Caco-2 (cell line): Measurements from ENCODE around the gene COX7A2. TPM values are rescaled to one million over a fixed set of nuclear protein-coding genes. Genes with fewer than 3 reads are reported as not detected.

Source experiments
- BruUV-seq: library from RNA; stranded (reverse); fragments of 400-500 nt; replicated peaks from 2 replicates; lab custom pipeline; 2021; lab: Mats Ljungman, UMichigan
- CTCF ChIA-PET: fragments of 300-600 bp; sonication (Branson Sonifier 250); formaldehyde crosslinking; loops from one replicate; lab custom pipeline; 2022; ENCODE audit warnings: antibody characterized with exemption; lab: Charles Lee
- POLR2A ChIA-PET: fragments of 300-600 bp; sonication (Branson Sonifier 250); formaldehyde crosslinking; loops from one replicate; lab custom pipeline; 2022; ENCODE audit warnings: antibody characterized with exemption; lab: Charles Lee
- DNase-seq, 2 experiments: peaks; one replicate each; pipeline versions ENCODE4 v3.0.0 to v3.0.0-alpha.2; 2020 to 2022
- H3K27me3 ChIP-seq: replicated peaks from 2 replicates; pipeline ENCODE4 v1.6.0; 2011; ENCODE audit warnings: low read length; ENCODE audit not compliant: control insufficient read depth, insufficient read depth
- H3K36me3 ChIP-seq: 2 replicates; pipeline ENCODE4 v1.5.1; 2011; ENCODE audit warnings: low read length; ENCODE audit not compliant: control insufficient read depth, insufficient read depth
- H3K4me1 ChIP-seq: fragments of 250-450 bp; sonication (Bioruptor Pico); 2 replicates; pipeline ENCODE4 v1.5.1; 2020; ENCODE audit warnings: mild to moderate bottlenecking
- H3K4me3 ChIP-seq: 2 replicates; pipeline ENCODE4 v1.5.1; 2011; ENCODE audit warnings: low read depth, mild to moderate bottlenecking, control low read depth, low read length
- H3K9me3 ChIP-seq: fragments of 250-450 bp; sonication (Bioruptor Pico); 2 replicates; pipeline ENCODE4 v1.5.1; 2020; ENCODE audit warnings: mild to moderate bottlenecking, moderate library complexity
- H3K27ac Mint-ChIP-seq: one replicate; pipeline ENCODE4 v1.8.0; 2022; ENCODE audit warnings: mixed read lengths; ENCODE audit not compliant: unreplicated experiment
- H3K27me3 Mint-ChIP-seq: one replicate; pipeline ENCODE4 v1.8.0; 2022; ENCODE audit warnings: mixed read lengths; ENCODE audit not compliant: insufficient read depth, unreplicated experiment
- H3K36me3 Mint-ChIP-seq: one replicate; pipeline ENCODE4 v1.8.0; 2022; ENCODE audit warnings: mild to moderate bottlenecking, mixed read lengths; ENCODE audit not compliant: insufficient read depth, unreplicated experiment
- H3K4me1 Mint-ChIP-seq: one replicate; pipeline ENCODE4 v1.8.0; 2022; ENCODE audit warnings: low read depth, mixed read lengths; ENCODE audit not compliant: unreplicated experiment
- H3K4me3 Mint-ChIP-seq: one replicate; pipeline ENCODE4 v1.8.0; 2022; ENCODE audit warnings: mild to moderate bottlenecking, moderate library complexity, mixed read lengths; ENCODE audit not compliant: unreplicated experiment
- H3K9me3 Mint-ChIP-seq: one replicate; pipeline ENCODE4 v1.8.0; 2022; ENCODE audit warnings: mixed read lengths; ENCODE audit not compliant: unreplicated experiment
- intact Hi-C: fragments of 100-400 bp; cut with micrococcal nuclease; formaldehyde crosslinking; loops from one replicate; pipeline ENCODE4 v1.10.0; 2022; ENCODE audit not compliant: unreplicated experiment
- total RNA-seq: library from RNA; stranded (reverse); gene quantifications from 2 replicates; pipeline ENCODE4 v1.2.3, GENCODE V29; 2022
- TF ChIP-seq, protein P1 (sequence below), 2 experiments: fragments of 200-600 bp in 1 of 2; IDR thresholded peaks; 1 replicate in 1 of 2; 2 replicates in 1 of 2; pipeline versions ENCODE4 v1.5.1 to v1.8.0; 2011 to 2022; ENCODE audit warnings: antibody characterized with exemption in 1 of 2, control low read depth in 1 of 2, inconsistent platforms in 1 of 2, low read depth in 1 of 2, low read length in 1 of 2, mild to moderate bottlenecking in 1 of 2, moderate library complexity in 1 of 2; ENCODE audit not compliant: insufficient read depth in 1 of 2, severe bottlenecking in 1 of 2, unreplicated experiment in 1 of 2

COX7A2 gene
- total RNA-seq, 1 experiment from 2014 or later = 381 TPM

GRCh38 chr6:75209184-75209723, 34.3 kb downstream of the COX7A2 start:
- no peaks in the 10 kb centered on the region for H3K9me3 Mint-ChIP-seq
- no peak overlapping the region for H3K4me3 ChIP-seq
- peaks cover 8% of the 10 kb centered on the region for H3K4me1 ChIP-seq
- peaks cover 8% of the 10 kb centered on the region for H3K4me1 Mint-ChIP-seq
- intact Hi-C loops = loop anchor here (1.0 to 10.0 kb wide), 12 partner anchors 21 to 1532 kb away; no protein-coding TSS in a partner anchor
- H3K36me3 Mint-ChIP-seq = peaks cover 6% of the 10 kb centered on the region
- no peak overlapping the region for H3K27ac Mint-ChIP-seq
- TF ChIP-seq, protein P1, sequence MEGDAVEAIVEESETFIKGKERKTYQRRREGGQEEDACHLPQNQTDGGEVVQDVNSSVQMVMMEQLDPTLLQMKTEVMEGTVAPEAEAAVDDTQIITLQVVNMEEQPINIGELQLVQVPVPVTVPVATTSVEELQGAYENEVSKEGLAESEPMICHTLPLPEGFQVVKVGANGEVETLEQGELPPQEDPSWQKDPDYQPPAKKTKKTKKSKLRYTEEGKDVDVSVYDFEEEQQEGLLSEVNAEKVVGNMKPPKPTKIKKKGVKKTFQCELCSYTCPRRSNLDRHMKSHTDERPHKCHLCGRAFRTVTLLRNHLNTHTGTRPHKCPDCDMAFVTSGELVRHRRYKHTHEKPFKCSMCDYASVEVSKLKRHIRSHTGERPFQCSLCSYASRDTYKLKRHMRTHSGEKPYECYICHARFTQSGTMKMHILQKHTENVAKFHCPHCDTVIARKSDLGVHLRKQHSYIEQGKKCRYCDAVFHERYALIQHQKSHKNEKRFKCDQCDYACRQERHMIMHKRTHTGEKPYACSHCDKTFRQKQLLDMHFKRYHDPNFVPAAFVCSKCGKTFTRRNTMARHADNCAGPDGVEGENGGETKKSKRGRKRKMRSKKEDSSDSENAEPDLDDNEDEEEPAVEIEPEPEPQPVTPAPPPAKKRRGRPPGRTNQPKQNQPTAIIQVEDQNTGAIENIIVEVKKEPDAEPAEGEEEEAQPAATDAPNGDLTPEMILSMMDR (IDR thresholded peaks at IDR 0.05; ENCODE audit: insufficient read depth in 1 of 2, low read depth in 1 of 2, low read length in 1 of 2, severe bottlenecking in 1 of 2, unreplicated experiment in 1 of 2) = no peak
- H3K36me3 ChIP-seq = no peaks in the 10 kb centered on the region
- peak overlapping the region; percentile 12 for H3K4me3 Mint-ChIP-seq
- CTCF ChIA-PET = interaction anchor here (0.5 to 1.7 kb wide), 21 partner anchors 8 to 1961 kb away, joined by 3 to 12 read pairs (median 5); no protein-coding TSS in a partner anchor
- no peaks in the 10 kb centered on the region for H3K27me3 Mint-ChIP-seq
- BruUV-seq = no TSS peak
- POLR2A ChIA-PET = no interaction called here
- no peaks in the 10 kb centered on the region for H3K9me3 ChIP-seq
- no peaks in the 10 kb centered on the region for H3K27me3 ChIP-seq
- no peak for DNase-seq

DNA sequence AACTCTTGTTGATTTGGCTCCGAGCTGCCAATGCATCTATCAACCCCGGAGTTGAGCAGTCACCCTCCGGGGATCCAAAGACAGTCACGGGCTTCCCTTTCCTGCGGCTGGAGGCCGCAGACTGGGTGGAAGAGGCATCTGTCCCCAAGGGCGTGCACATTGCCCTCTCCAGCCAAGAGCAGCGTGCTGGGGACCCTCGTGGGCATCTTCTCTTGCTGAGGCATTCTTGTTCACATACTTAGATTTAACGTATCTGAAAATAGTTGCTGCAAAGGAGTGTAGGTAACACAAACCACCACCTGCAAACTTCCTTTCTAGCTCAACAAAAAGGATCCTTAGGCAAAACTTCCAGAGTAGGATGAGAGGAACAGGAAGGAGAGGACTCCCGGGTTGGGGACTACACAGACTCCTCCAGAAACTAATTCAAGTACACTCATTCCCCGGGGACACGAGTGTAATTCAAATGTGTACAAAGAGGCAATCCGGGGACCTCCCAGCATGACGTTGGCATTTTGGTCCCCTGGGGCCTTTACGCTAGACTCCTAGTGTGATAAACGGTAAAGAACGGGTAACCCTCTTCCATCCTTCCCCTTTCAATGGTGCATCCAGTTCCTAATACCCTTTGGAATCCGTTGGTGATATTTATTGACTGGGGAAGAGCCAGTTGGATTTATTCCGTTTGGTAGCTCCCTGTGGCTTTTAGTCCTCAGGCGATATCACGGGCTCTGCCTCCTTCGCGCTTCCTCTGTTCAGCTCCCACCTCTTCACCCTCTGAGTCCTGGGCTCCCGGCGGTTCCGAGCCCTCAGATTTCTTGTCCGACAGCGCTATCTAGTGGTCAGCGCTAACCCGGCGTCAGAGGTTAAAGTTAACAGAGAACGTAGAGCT, 35.1 kb downstream of the COX7A2 start:
- no TSS peak for BruUV-seq
- Histone ChIP-seq H3K4me3 (no peak overlapping the region), H3K27me3 (no peaks in the 10 kb centered on the region), H3K9me3 (no peaks in the 10 kb centered on the region), H3K36me3 (no peaks in the 10 kb centered on the region), H3K4me1 (peaks cover 13% of the 10 kb centered on the region)
- intact Hi-C loops = loop anchor here (1.0 to 10.0 kb wide), 12 partner anchors 22 to 1531 kb away; no protein-coding TSS in a partner anchor
- peaks cover 6% of the 10 kb centered on the region for H3K36me3 Mint-ChIP-seq
- H3K27ac Mint-ChIP-seq = no peak overlapping the region
- H3K9me3 Mint-ChIP-seq = no peaks in the 10 kb centered on the region
- no peaks in the 10 kb centered on the region for H3K27me3 Mint-ChIP-seq
- POLR2A ChIA-PET = no interaction called here
- CTCF ChIA-PET = interaction anchor here (0.5 to 1.7 kb wide), 21 partner anchors 9 to 1961 kb away, joined by 3 to 12 read pairs (median 5); no protein-coding TSS in a partner anchor
- H3K4me3 Mint-ChIP-seq = peak overlapping the region; percentile 12
- DNase-seq = peak; percentile 73 to 83
- H3K4me1 Mint-ChIP-seq = peaks cover 14% of the 10 kb centered on the region
- TF ChIP-seq, protein P1 (IDR thresholded peaks at IDR 0.05; ENCODE audit: insufficient read depth in 1 of 2, low read depth in 1 of 2, low read length in 1 of 2, severe bottlenecking in 1 of 2, unreplicated experiment in 1 of 2) = peak; percentile 79 to 81

DNA sequence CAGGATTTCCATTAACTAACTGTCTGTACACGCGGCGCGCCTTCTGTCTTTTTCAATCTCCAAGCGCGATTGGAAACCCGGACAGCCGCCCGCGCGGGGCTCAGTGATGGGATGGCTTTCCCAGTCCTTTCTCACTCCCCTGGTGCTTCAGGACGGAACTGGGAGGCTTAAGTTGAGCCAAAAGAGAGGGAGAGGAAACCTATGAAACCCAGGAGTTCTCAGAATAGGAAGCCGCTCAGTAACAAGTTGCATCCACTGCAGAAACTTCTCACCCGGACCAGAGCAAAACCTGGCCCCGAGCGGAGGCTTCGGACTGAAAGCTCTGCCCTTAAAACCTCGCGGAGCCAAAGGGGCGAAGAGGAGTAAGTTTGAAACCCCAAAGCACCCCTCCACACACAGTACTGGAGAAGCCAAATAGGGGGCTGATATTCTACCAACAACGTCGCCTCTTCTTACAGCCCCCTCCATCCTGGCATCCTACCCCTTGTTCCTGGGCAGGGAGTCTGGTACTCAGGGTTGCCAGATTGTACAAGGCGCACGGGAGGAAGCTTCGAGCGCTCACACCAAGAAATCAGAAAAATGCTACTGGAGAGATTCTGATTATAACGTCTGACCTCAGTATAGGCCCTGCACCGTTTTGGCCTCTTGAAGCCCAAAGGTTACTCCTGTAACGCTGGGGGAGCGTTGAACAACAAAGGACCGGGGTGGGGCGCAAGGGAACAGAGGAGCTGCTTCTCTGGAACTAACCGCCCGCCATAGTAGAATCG, 36.8 kb downstream of the COX7A2 start:
- Histone ChIP-seq H3K27me3 (no peaks in the 10 kb centered on the region), H3K9me3 (no peaks in the 10 kb centered on the region), H3K36me3 (no peaks in the 10 kb centered on the region), H3K4me3 (peak overlapping the region; percentile 45), H3K4me1 (peaks cover 12% of the 10 kb centered on the region)
- H3K4me3 Mint-ChIP-seq = peak overlapping the region; percentile 82
- H3K9me3 Mint-ChIP-seq = no peaks in the 10 kb centered on the region
- TF ChIP-seq, protein P1 (IDR thresholded peaks at IDR 0.05; ENCODE audit: insufficient read depth in 1 of 2, low read depth in 1 of 2, low read length in 1 of 2, severe bottlenecking in 1 of 2, unreplicated experiment in 1 of 2) = no peak
- peaks cover 24% of the 10 kb centered on the region for H3K4me1 Mint-ChIP-seq
- no peaks in the 10 kb centered on the region for H3K27me3 Mint-ChIP-seq
- no peak for DNase-seq
- BruUV-seq = no TSS peak
- H3K36me3 Mint-ChIP-seq = peaks cover 6% of the 10 kb centered on the region
- H3K27ac Mint-ChIP-seq = peak overlapping the region; percentile 43
- ChIA-PET POLR2A (no interaction called here), CTCF (no interaction called here)
- intact Hi-C loops = loop anchor here (5.0 to 10.0 kb wide), 5 partner anchors 132 to 1529 kb away; no protein-coding TSS in a partner anchor
